ENCODE measurements around the gene ZSCAN5B. TPM values are rescaled to one million over a fixed set of nuclear protein-coding genes. Genes with fewer than 3 reads are reported as not detected.

ZSCAN5B gene
- total RNA-seq, 1 experiment from 2014 or later, result not detected

DNA sequence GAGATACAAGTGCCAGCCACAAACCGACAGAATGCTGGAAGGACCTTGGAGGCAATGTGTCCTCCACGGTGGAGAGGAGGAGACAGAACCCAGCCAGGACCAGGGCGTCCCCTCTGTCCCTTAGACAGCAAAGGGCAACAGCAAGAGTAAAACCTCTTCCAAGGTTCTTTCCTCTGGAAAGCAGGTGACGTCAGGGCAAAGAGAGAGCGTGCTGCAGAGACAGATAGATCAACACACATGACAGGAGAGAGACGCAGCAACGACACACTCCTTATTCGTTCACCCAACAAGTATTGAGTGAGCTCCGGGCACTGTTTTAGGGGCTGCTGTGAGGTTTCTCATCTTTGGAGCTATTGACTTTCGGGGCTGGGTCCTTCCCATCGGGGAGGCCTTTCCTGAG is 23.0 kb downstream of the ZSCAN5B start:
- ATAC-seq (no peak), DNase-seq (ENCODE audit: low spot score) (no peak)
- ChIA-PET CTCF (interaction anchor here (0.6 to 3.1 kb wide), 4 partner anchors 10 to 108 kb away, joined by 4 to 18 read pairs (median 10); no protein-coding TSS in a partner anchor), POLR2A (no interaction called here)
- H3K4me1 Mint-ChIP-seq, result peaks cover 4% of the 10 kb centered on the region; the same call in 1 of the 2 replicates
- no peaks in the 10 kb centered on the region for H3K36me3 Mint-ChIP-seq
- no peaks in the 10 kb centered on the region for H3K9me3 Mint-ChIP-seq
- no peak overlapping the region for H3K4me3 Mint-ChIP-seq
- TF ChIP-seq SMAD3 (CRISPR knock-in tag; IDR thresholded peaks at IDR 0.05; ENCODE audit: borderline replicate concordance) (no peak), MXD4 (CRISPR knock-in tag; IDR thresholded peaks at IDR 0.05; ENCODE audit: borderline replicate concordance) (no peak), SMAD4 (CRISPR knock-in tag; IDR thresholded peaks at IDR 0.05) (no peak), JAZF1 (CRISPR knock-in tag; IDR thresholded peaks at IDR 0.05) (no peak), CBFB (CRISPR knock-in tag; IDR thresholded peaks at IDR 0.05; ENCODE audit: low read depth) (no peak)
- TF ChIP-seq, protein P1, sequence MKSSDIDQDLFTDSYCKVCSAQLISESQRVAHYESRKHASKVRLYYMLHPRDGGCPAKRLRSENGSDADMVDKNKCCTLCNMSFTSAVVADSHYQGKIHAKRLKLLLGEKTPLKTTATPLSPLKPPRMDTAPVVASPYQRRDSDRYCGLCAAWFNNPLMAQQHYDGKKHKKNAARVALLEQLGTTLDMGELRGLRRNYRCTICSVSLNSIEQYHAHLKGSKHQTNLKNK (CRISPR knock-in tag; IDR thresholded peaks at IDR 0.05), result no peak
- TF ChIP-seq, protein P2, sequence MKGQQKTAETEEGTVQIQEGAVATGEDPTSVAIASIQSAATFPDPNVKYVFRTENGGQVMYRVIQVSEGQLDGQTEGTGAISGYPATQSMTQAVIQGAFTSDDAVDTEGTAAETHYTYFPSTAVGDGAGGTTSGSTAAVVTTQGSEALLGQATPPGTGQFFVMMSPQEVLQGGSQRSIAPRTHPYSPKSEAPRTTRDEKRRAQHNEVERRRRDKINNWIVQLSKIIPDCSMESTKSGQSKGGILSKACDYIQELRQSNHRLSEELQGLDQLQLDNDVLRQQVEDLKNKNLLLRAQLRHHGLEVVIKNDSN (CRISPR knock-in tag; IDR thresholded peaks at IDR 0.05), result no peak
- TF ChIP-seq, protein P3, sequence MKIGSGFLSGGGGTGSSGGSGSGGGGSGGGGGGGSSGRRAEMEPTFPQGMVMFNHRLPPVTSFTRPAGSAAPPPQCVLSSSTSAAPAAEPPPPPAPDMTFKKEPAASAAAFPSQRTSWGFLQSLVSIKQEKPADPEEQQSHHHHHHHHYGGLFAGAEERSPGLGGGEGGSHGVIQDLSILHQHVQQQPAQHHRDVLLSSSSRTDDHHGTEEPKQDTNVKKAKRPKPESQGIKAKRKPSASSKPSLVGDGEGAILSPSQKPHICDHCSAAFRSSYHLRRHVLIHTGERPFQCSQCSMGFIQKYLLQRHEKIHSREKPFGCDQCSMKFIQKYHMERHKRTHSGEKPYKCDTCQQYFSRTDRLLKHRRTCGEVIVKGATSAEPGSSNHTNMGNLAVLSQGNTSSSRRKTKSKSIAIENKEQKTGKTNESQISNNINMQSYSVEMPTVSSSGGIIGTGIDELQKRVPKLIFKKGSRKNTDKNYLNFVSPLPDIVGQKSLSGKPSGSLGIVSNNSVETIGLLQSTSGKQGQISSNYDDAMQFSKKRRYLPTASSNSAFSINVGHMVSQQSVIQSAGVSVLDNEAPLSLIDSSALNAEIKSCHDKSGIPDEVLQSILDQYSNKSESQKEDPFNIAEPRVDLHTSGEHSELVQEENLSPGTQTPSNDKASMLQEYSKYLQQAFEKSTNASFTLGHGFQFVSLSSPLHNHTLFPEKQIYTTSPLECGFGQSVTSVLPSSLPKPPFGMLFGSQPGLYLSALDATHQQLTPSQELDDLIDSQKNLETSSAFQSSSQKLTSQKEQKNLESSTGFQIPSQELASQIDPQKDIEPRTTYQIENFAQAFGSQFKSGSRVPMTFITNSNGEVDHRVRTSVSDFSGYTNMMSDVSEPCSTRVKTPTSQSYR (CRISPR knock-in tag; IDR thresholded peaks at IDR 0.05), result no peak
- peaks cover 2% of the 10 kb centered on the region; the same call in 1 of the 2 replicates for H3K27me3 Mint-ChIP-seq (ENCODE audit: low read depth)
- H3K27ac Mint-ChIP-seq, result no peak overlapping the region

DNA sequence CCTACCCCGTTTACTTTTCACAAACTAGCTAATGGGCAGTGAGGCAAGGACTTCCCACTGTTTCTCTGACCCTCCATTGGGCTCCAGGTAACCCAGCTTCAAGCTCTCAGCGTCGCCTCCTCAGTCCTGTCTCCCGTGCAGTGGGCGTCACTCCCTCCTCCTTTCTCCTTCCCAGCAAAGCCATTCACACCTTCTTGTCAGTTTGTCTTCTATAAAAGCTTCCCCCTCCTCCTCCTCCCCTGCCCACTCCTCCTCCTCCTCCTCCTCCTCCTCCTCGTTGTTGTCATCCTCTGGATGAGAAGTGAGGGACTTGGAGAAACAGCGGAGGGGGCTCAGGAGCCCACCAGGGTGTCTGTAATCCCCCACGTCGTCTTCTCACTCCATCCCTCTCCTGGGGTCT is 23.5 kb downstream of the ZSCAN5B start:
- Mint-ChIP-seq H3K27ac (no peak overlapping the region), H3K9me3 (no peaks in the 10 kb centered on the region), H3K4me3 (no peak overlapping the region), H3K36me3 (no peaks in the 10 kb centered on the region), H3K27me3 (ENCODE audit: low read depth) (peaks cover 2% of the 10 kb centered on the region; the same call in 1 of the 2 replicates), H3K4me1 (peaks cover 4% of the 10 kb centered on the region; the same call in 1 of the 2 replicates)
- DNase-seq (ENCODE audit: low spot score), result no peak
- no peak for ATAC-seq
- CTCF ChIA-PET, result interaction anchor here (0.8 to 3.1 kb wide), 5 partner anchors 19 to 136 kb away, joined by 3 to 18 read pairs (median 14); no protein-coding TSS in a partner anchor
- no peak for TF ChIP-seq ELF4 (CRISPR knock-in tag; IDR thresholded peaks at IDR 0.05; ENCODE audit: low read depth)
- TF ChIP-seq GTF2I (CRISPR knock-in tag; conservative IDR thresholded peaks at IDR 0.05), result no peak
- no peak for TF ChIP-seq ZNF121 (CRISPR knock-in tag; IDR thresholded peaks at IDR 0.05)
- TF ChIP-seq SMAD3 (CRISPR knock-in tag; IDR thresholded peaks at IDR 0.05; ENCODE audit: borderline replicate concordance), result no peak
- no peak for TF ChIP-seq TEAD4 (CRISPR knock-in tag; IDR thresholded peaks at IDR 0.05)
- TF ChIP-seq ESRRA (CRISPR knock-in tag; IDR thresholded peaks at IDR 0.05; ENCODE audit: borderline replicate concordance), result no peak
- POLR2A ChIA-PET, result no interaction called here

DNA sequence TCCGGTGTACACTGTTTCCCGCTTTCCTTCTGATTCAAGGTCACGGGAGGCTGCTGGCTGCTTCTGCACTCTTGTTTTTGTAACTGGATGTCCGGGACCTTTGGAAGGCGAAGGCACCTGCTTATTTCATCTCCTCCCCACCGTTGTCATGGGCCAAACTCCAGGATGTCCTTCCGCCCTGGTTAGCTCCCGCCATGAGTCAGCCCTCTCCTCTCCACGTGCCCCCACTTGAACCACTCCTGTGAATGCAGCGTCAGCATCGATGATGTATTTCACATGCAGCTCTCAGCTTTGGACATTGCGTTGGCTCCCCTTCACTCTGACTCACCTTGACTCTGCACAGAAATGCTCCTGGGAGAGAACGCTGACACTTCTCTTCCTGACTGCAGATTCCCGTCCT is 27.3 kb downstream of the ZSCAN5B start:
- H3K4me1 Mint-ChIP-seq, result peaks cover under 1% of the 10 kb centered on the region; the same call in 1 of the 2 replicates
- H3K9me3 Mint-ChIP-seq, result no peaks in the 10 kb centered on the region
- DNase-seq (ENCODE audit: low spot score) (no peak), ATAC-seq (no peak)
- ChIA-PET CTCF (interaction anchor here (1.5 to 4.6 kb wide), 3 partner anchors 16 to 89 kb away, joined by 4 to 73 read pairs (median 9); no protein-coding TSS in a partner anchor), POLR2A (no interaction called here)
- peaks cover 5% of the 10 kb centered on the region; the same call in 1 of the 2 replicates for H3K27me3 Mint-ChIP-seq (ENCODE audit: low read depth)
- no peak overlapping the region for H3K27ac Mint-ChIP-seq
- no peak overlapping the region for H3K4me3 Mint-ChIP-seq
- TF ChIP-seq GABPB1 (CRISPR knock-in tag; IDR thresholded peaks at IDR 0.05) (peak; percentile 63; the same call in 1 of the 2 replicates), OVOL2 (CRISPR knock-in tag; IDR thresholded peaks at IDR 0.05; ENCODE audit: borderline replicate concordance) (no peak)
- TF ChIP-seq, protein P4, sequence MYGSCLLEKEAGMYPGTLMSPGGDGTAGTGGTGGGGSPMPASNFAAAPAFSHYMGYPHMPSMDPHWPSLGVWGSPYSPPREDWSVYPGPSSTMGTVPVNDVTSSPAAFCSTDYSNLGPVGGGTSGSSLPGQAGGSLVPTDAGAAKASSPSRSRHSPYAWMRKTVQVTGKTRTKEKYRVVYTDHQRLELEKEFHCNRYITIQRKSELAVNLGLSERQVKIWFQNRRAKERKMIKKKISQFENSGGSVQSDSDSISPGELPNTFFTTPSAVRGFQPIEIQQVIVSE (CRISPR knock-in tag; IDR thresholded peaks at IDR 0.05; ENCODE audit: borderline replicate concordance), result no peak
- no peaks in the 10 kb centered on the region for H3K36me3 Mint-ChIP-seq

Data from WTC11 (cell line).